Measurements from ENCODE around the gene DIP2C.

DNA sequence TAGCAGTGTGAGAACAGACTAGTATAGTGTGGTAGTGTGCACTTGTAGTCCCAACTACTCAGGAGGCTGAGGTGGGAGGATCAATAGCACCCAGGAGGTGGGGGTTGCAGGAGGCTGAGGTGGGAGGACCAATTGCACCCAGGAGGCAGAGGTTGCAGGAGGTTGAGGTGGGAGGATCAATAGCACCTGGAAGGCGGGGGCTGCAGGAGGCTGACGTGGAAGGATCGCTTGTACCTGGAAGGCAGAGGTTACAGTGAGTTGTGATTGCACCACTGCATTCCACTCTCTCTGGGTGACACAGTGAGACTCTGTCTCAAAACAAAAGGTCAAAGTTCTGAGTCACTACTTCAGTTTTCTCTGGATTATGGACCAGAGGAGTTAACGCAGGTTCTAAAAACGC is 22.6 kb upstream of the DIP2C start:
- TF ChIP-seq, protein P1, sequence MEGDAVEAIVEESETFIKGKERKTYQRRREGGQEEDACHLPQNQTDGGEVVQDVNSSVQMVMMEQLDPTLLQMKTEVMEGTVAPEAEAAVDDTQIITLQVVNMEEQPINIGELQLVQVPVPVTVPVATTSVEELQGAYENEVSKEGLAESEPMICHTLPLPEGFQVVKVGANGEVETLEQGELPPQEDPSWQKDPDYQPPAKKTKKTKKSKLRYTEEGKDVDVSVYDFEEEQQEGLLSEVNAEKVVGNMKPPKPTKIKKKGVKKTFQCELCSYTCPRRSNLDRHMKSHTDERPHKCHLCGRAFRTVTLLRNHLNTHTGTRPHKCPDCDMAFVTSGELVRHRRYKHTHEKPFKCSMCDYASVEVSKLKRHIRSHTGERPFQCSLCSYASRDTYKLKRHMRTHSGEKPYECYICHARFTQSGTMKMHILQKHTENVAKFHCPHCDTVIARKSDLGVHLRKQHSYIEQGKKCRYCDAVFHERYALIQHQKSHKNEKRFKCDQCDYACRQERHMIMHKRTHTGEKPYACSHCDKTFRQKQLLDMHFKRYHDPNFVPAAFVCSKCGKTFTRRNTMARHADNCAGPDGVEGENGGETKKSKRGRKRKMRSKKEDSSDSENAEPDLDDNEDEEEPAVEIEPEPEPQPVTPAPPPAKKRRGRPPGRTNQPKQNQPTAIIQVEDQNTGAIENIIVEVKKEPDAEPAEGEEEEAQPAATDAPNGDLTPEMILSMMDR (conservative IDR thresholded peaks at IDR 0.05 in 1 of 2, IDR thresholded peaks at IDR 0.05 in 1 of 2; ENCODE audit: extremely low read depth in 1 of 2, insufficient read depth in 1 of 2, low read depth in 1 of 2, low read length in 2 of 2), result no peak
- no peak for TF ChIP-seq EZH2 (IDR thresholded peaks at IDR 0.05; ENCODE audit: borderline replicate concordance, low read length)

All from mammary epithelial cell (primary cell).